Mononuclear cell (primary cell): Measurements from ENCODE around the gene EPB41L2. TPM values are rescaled to one million over a fixed set of nuclear protein-coding genes. Genes with fewer than 3 reads are reported as not detected.

Experiments used
- H3K27me3 ChIP-seq: 2 replicates; pipeline ENCODE4 v1.6.0; 2011; ENCODE audit warnings: low read length, control low read depth; ENCODE audit not compliant: insufficient read depth
- H3K4me1 ChIP-seq: 2 replicates; pipeline ENCODE4 v1.5.1; 2011; ENCODE audit warnings: mild to moderate bottlenecking, low read length, control low read depth; ENCODE audit not compliant: insufficient read depth
- H3K4me3 ChIP-seq: 2 replicates; pipeline ENCODE4 v1.5.1; 2011; ENCODE audit warnings: mild to moderate bottlenecking, low read length, moderate library complexity
- H3K9me3 ChIP-seq: 2 replicates; pipeline ENCODE4 v1.5.1; 2011; ENCODE audit warnings: low read depth, mild to moderate bottlenecking, control low read depth, low read length
- total RNA-seq: library from RNA; depleted of rRNA; stranded (reverse); fragments of >200 nt; gene quantifications from one replicate; pipeline ENCODE4 v1.2.3, GENCODE V29; 2012

The EPB41L2 gene
- total RNA-seq, 1 donor, result 11.2 TPM

DNA sequence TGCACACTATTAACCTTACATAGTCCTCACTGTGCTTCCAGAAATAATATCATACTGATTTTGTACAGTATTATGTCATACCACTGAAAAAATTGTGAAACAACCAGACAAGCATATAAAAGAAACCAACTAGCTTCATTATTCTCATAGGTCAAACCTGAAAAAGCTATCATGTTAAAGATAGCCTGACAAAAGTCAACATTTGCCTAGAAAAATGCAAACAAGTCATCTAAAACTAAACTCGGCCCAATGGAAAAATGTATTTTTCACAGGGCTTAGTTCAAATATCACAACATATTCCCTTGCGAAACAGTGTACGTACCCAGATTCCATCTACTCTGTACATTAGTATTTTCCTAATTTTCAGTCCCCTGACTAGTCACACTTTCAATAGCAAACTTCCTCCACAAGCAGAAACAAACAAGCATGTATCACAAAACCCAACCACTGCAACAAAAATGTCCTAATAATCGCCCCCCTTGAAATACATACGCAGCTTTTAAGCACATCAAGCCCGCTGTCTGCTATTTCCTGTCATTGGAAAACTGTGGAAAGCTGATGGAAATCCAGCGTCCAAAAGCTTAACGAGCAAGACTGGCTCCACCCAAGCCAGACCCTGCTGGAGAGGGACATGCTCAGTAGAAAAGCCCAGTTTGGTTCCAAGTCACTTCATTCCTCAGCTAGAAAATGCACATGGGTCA lies 93.1 kb downstream of the EPB41L2 start:
- Histone ChIP-seq H3K4me3 (no peak overlapping the region), H3K4me1 (no peaks in the 10 kb centered on the region), H3K27me3 (no peaks in the 10 kb centered on the region), H3K9me3 (no peaks in the 10 kb centered on the region)

GRCh38 chr6:130969166-130969565 lies 93.9 kb downstream of the EPB41L2 start:
- H3K9me3 ChIP-seq, result no peaks in the 10 kb centered on the region
- H3K27me3 ChIP-seq, result no peaks in the 10 kb centered on the region
- H3K4me3 ChIP-seq, result no peak overlapping the region
- no peaks in the 10 kb centered on the region for H3K4me1 ChIP-seq

- H3K4me3 ChIP-seq, result no peak overlapping the region
- H3K4me1 ChIP-seq, result no peaks in the 10 kb centered on the region
- H3K9me3 ChIP-seq, result no peaks in the 10 kb centered on the region
- no peaks in the 10 kb centered on the region for H3K27me3 ChIP-seq
These were observed 94.6 kb downstream of the EPB41L2 start for GRCh38 chr6:130968476-130968875.

DNA sequence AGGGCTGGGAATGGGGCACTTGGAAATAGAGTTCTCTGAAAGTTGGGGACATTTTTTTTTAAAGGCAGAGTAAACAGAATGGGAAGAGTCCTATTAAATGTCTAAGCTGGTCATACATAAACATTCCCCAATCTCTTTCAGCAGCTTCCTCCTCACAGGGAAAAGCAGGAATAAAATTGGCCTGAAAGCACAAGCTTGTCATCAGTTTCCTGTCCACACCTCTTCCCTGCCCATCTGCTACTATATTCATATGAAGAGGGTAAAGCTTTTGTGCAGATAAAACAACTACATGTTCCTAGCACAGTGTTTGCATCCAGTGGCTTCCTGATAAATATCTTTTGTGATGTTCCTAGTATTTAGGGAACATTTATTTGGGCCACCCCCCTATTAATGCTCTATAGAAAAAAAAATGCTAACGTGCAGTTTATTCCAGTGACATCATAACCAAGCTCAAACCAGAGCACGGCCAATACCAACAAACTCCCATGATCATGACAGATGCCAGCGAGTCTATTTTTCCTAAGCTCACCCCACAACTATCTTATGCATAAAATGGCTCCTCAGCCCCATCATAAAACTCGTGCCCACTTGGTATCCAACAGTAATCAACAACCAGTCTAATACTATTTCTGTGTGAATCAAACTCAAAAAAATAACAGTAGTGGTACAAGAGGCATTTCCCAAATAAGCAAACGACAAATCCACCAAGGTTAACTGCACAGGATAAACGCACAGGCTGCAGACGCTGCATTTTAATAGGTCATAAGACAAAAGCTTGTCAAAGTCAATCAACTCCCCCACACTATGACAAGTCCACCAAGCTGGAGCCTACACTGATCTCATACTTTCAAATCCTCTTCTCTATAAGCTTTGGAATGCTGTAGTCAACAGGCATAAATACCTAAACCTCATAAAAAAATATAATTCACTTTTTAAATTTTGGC lies 95.3 kb downstream of the EPB41L2 start:
- Histone ChIP-seq H3K4me3 (no peak overlapping the region), H3K27me3 (no peaks in the 10 kb centered on the region), H3K9me3 (no peaks in the 10 kb centered on the region), H3K4me1 (no peaks in the 10 kb centered on the region)

GRCh38 chr6:130966344-130966980 lies 96.6 kb downstream of the EPB41L2 start:
- no peaks in the 10 kb centered on the region for H3K27me3 ChIP-seq
- H3K4me1 ChIP-seq, result no peaks in the 10 kb centered on the region
- no peaks in the 10 kb centered on the region for H3K9me3 ChIP-seq
- H3K4me3 ChIP-seq, result no peak overlapping the region

DNA sequence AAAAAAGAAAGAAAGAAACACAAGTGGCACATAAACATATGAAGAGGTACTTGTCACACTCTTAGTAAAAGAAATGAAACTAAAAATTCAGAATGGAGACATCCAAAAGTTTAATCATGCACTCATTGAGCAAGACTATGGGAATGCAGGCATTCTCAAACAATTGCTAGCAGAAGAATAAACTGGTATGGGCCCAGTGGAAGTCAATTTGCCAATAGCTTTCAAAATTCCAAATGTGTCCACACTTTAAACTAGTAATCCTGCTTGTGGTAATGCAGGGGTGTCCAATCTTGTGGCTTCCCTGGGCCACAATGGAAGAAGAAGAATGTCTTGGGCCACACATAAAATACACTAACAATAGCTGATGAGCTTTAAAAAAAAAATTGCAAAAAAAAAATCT lies 97.4 kb downstream of the EPB41L2 start:
- Histone ChIP-seq H3K4me3 (no peak overlapping the region), H3K9me3 (no peaks in the 10 kb centered on the region), H3K4me1 (no peaks in the 10 kb centered on the region), H3K27me3 (no peaks in the 10 kb centered on the region)

GRCh38 chr6:130964808-130965604 lies 98.0 kb downstream of the EPB41L2 start:
- Histone ChIP-seq H3K9me3 (no peaks in the 10 kb centered on the region), H3K27me3 (no peaks in the 10 kb centered on the region), H3K4me3 (no peak overlapping the region), H3K4me1 (no peaks in the 10 kb centered on the region)

GRCh38 chr6:130964289-130964688 lies 98.8 kb downstream of the EPB41L2 start:
- Histone ChIP-seq H3K27me3 (no peaks in the 10 kb centered on the region), H3K4me1 (no peaks in the 10 kb centered on the region), H3K4me3 (no peak overlapping the region), H3K9me3 (no peaks in the 10 kb centered on the region)

- Histone ChIP-seq H3K4me3 (no peak overlapping the region), H3K27me3 (no peaks in the 10 kb centered on the region), H3K9me3 (no peaks in the 10 kb centered on the region), H3K4me1 (no peaks in the 10 kb centered on the region)
These were observed 100.1 kb downstream of the EPB41L2 start for GRCh38 chr6:130962966-130963365.

GRCh38 chr6:130961148-130961547 lies 101.9 kb downstream of the EPB41L2 start:
- Histone ChIP-seq H3K9me3 (no peaks in the 10 kb centered on the region), H3K4me3 (no peak overlapping the region), H3K27me3 (no peaks in the 10 kb centered on the region), H3K4me1 (no peaks in the 10 kb centered on the region)

DNA sequence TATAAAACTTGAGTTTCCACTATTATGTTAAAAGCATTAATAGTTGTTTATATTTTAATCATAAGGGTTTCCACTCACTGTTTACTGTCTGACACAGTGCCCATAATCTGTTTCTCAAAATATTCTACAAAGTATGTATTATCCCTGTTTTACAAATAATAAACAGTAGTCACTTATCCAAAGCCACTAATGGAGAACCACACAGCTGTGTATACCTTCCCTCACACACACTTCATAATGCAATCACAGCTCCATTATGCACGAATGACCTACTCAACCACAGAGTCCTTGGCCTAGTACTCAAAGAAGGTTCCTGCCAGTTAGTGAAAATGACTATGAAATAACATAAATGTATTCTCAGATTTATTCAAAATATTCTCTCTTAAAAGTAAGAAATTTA lies 103.1 kb downstream of the EPB41L2 start:
- H3K4me3 ChIP-seq, result no peak overlapping the region
- H3K9me3 ChIP-seq, result no peaks in the 10 kb centered on the region
- H3K27me3 ChIP-seq, result no peaks in the 10 kb centered on the region
- H3K4me1 ChIP-seq, result no peaks in the 10 kb centered on the region

- no peak overlapping the region for H3K4me3 ChIP-seq
- H3K4me1 ChIP-seq, result no peaks in the 10 kb centered on the region
- H3K27me3 ChIP-seq, result no peaks in the 10 kb centered on the region
- H3K9me3 ChIP-seq, result no peaks in the 10 kb centered on the region
These were observed 104.6 kb downstream of the EPB41L2 start for GRCh38 chr6:130958468-130958867.

GRCh38 chr6:130955755-130956154 lies 107.3 kb downstream of the EPB41L2 start:
- Histone ChIP-seq H3K27me3 (no peaks in the 10 kb centered on the region), H3K4me1 (no peaks in the 10 kb centered on the region), H3K9me3 (no peaks in the 10 kb centered on the region), H3K4me3 (no peak overlapping the region)

- Histone ChIP-seq H3K4me3 (no peak overlapping the region), H3K27me3 (no peaks in the 10 kb centered on the region), H3K4me1 (no peaks in the 10 kb centered on the region), H3K9me3 (no peaks in the 10 kb centered on the region)
These were observed 113.5 kb downstream of the EPB41L2 start for GRCh38 chr6:130949553-130949952.
